Activated naive CD4-positive, alpha-beta T cell treated with anti-CD3 and anti-CD28 coated beads, Interleukin-2, amount 50 U/mL, for 24 hours (primary cell): Measurements from ENCODE around the gene CNOT10.

Source experiments
- H3K27ac Mint-ChIP-seq: one replicate; pipeline ENCODE4 v1.8.0; 2021; ENCODE audit warnings: mild to moderate bottlenecking, mixed read lengths
- H3K27me3 Mint-ChIP-seq: one replicate; pipeline ENCODE4 v1.8.0; 2021; ENCODE audit warnings: mixed read lengths
- H3K36me3 Mint-ChIP-seq: one replicate; pipeline ENCODE4 v1.8.0; 2021; ENCODE audit warnings: mixed read lengths
- H3K4me1 Mint-ChIP-seq: one replicate; pipeline ENCODE4 v1.8.0; 2021; ENCODE audit warnings: mixed read lengths
- H3K4me3 Mint-ChIP-seq: one replicate; pipeline ENCODE4 v1.8.0; 2021; ENCODE audit warnings: mild to moderate bottlenecking, mixed read lengths
- H3K9me3 Mint-ChIP-seq: one replicate; pipeline ENCODE4 v1.8.0; 2021; ENCODE audit warnings: mixed read lengths

Gene CNOT10

DNA sequence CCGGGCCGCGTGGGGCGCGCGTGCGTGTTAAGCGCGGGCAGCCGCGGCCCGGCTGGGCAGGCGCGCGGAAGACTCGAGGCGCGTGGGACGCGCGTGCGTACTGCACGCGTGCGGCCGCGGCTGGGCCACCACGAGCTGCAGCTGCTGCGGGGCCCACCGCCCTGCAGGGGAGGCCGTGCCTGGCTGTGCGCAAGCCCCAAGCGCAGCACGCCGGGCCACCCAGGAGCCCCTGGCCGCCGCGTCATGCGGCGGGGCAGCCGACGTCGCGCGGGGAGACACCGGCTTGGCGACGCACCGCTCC, 132.2 kb downstream of the CNOT10 start:
- Mint-ChIP-seq H3K4me3 (peak overlapping the region; percentile 73), H3K27me3 (peaks cover 37% of the 10 kb centered on the region), H3K36me3 (no peaks in the 10 kb centered on the region), H3K4me1 (peaks cover 26% of the 10 kb centered on the region), H3K27ac (no peak overlapping the region), H3K9me3 (no peaks in the 10 kb centered on the region)

DNA sequence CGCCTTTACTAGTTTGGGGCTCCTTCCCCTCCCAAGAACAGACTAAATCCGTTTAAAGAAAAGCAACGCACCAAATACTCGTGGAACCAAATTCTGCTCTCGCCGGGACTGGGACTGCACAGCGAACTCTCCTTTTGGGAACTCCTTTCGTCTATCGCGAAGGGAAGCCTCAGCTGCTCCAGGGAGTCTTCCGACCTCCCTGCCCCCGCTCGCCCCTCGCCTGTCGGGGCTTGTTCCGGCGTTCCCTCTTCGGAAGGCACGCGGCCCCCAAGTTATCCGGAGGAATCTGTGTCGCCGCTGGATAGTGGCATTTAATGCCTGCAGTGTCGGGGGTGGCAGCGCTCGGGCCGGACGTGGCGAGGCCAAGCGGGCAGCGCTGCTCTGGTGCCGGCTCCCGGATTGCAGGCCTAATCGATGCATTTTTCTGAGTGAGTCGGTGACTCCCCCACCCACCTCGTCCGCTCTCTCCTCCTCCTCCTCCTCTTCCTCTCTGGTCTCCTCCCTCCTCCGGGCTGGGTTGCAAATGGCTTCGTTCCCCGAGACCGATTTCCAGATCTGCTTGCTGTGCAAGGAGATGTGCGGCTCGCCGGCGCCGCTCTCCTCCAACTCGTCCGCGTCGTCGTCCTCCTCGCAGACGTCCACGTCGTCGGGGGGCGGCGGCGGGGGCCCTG, 132.7 kb downstream of the CNOT10 start, which contains the start of gene TRIM71:
Gene TRIM71 (plus strand): TSS at position 440 of the 671 bp plus-strand sequence. CDS start 84 bp downstream, at position 524.
- H3K27me3 Mint-ChIP-seq: peaks cover 37% of the 10 kb centered on the region

DNA sequence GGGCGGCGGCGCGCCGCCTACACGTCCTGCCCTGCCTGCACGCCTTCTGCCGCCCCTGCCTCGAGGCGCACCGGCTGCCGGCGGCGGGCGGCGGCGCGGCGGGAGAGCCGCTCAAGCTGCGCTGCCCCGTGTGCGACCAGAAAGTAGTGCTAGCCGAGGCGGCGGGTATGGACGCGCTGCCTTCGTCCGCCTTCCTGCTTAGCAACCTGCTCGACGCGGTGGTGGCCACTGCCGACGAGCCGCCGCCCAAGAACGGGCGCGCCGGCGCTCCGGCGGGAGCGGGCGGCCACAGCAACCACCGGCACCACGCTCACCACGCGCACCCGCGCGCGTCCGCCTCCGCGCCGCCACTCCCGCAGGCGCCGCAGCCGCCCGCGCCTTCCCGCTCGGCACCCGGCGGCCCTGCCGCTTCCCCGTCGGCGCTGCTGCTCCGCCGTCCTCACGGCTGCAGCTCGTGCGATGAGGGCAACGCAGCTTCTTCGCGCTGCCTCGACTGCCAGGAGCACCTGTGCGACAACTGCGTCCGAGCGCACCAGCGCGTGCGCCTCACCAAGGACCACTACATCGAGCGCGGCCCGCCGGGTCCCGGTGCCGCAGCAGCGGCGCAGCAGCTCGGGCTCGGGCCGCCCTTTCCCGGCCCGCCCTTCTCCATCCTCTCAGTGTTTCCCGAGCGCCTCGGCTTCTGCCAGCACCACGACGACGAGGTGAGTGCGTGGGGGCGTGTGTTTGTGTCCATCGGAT, 133.4 kb downstream of the CNOT10 start:
- H3K4me1 Mint-ChIP-seq: peaks cover 26% of the 10 kb centered on the region
- H3K4me3 Mint-ChIP-seq: peak overlapping the region; percentile 12
- H3K27ac Mint-ChIP-seq: no peak overlapping the region
- H3K27me3 Mint-ChIP-seq: peaks cover 37% of the 10 kb centered on the region
- H3K36me3 Mint-ChIP-seq: no peaks in the 10 kb centered on the region
- H3K9me3 Mint-ChIP-seq: no peaks in the 10 kb centered on the region

More for the DNA sequence above, 132.7 kb downstream of the CNOT10 start, which contains the start of gene TRIM71:
- Mint-ChIP-seq H3K36me3 (no peaks in the 10 kb centered on the region), H3K4me1 (peaks cover 26% of the 10 kb centered on the region), H3K9me3 (no peaks in the 10 kb centered on the region), H3K4me3 (peak within 1 kb of the TSS; percentile 73), H3K27ac (no peak within 1 kb of the TSS)

DNA sequence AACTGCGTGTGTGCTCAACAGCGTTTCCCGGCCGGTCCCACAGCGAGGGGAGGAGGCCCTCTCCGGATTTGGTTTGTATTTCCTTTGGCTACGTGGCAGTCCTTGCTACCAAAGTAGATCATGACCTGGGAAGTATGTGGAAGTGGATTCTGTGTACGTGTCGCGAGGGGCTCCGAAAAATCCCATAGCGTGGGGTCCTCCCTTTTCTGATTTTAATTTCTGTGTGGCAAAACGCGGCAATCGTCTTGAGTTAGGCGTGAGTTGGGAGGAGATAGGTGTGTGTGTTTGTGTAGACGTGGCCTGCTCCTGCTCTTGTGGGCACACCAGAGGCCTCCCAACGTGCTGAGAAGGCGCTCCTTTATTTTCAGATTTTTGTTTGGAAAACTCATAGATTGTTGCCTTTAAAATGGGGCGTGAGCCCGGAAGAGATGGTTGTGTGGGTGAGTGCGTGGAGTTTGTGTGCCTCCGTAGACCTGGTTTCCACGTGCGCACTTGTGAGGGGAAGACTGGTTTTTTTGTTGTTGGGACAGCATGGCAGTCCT, 134.1 kb downstream of the CNOT10 start:
- peak overlapping the region; percentile 12 for H3K4me3 Mint-ChIP-seq
- no peaks in the 10 kb centered on the region for H3K9me3 Mint-ChIP-seq
- H3K4me1 Mint-ChIP-seq: peaks cover 26% of the 10 kb centered on the region
- no peaks in the 10 kb centered on the region for H3K36me3 Mint-ChIP-seq
- H3K27me3 Mint-ChIP-seq: peaks cover 39% of the 10 kb centered on the region
- no peak overlapping the region for H3K27ac Mint-ChIP-seq

DNA sequence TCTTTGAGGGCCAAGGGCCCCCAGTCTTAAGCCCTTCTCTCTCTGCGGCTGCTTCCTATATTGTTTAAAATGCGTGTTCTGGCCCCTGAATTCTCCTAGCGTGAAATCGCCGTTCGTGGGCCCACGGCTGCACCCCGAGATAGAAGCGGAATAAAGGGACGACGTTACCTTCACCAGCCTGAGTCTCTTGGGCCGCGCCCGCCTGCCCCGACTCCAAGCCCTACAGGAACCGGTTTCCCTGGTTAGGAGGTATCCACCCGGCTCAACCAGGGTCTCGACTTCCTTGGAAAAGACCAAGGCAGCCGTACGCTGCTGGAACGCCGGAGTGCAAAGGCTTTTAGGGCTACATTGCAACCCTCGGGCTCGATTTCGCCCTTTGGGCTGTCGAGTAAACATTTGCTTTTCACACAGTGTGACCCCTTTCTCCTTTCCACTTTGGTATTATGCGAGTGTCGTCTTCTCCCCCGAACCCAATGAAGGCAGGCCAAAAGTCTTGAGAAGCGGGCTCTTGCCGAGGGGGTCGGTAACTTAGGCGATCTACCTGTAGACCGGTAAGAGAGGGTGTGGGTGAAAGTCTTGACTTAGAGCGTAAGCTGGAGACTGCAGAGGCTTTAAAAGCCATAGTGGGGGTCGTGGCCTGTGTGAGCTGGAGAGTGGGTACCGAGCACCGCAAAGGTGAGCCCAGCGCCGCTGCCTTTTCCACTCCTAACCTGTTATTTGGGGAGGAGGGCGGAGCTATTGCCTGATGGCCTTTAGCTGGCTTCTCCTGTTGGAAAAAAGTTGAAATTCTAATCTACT, 134.8 kb downstream of the CNOT10 start:
- Mint-ChIP-seq H3K4me3 (peak overlapping the region; percentile 12), H3K9me3 (no peaks in the 10 kb centered on the region), H3K27me3 (peaks cover 33% of the 10 kb centered on the region), H3K4me1 (peaks cover 19% of the 10 kb centered on the region), H3K36me3 (no peaks in the 10 kb centered on the region), H3K27ac (no peak overlapping the region)

DNA sequence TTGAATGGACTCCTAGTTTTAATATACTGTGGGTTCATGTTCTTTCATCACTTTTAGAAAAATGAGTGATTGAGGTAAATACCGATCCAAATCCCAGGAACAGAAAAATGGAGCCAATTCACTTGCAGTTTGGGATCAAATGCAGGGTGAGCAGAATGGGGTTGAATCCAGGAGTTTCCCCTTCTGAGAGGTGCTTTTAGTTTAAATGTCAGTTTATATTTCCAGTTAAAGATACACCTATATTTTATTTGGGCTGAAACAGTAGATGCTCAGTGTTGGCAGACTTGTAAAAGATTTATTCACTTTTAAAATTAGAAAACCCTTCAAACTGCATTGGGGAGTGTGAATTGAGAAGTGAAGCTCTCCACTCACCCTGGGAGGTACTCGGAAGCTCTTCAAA, 135.4 kb downstream of the CNOT10 start:
- H3K36me3 Mint-ChIP-seq: no peaks in the 10 kb centered on the region
- H3K4me3 Mint-ChIP-seq: no peak overlapping the region
- peaks cover 31% of the 10 kb centered on the region for H3K27me3 Mint-ChIP-seq
- no peaks in the 10 kb centered on the region for H3K9me3 Mint-ChIP-seq
- peaks cover 15% of the 10 kb centered on the region for H3K4me1 Mint-ChIP-seq
- H3K27ac Mint-ChIP-seq: no peak overlapping the region

DNA sequence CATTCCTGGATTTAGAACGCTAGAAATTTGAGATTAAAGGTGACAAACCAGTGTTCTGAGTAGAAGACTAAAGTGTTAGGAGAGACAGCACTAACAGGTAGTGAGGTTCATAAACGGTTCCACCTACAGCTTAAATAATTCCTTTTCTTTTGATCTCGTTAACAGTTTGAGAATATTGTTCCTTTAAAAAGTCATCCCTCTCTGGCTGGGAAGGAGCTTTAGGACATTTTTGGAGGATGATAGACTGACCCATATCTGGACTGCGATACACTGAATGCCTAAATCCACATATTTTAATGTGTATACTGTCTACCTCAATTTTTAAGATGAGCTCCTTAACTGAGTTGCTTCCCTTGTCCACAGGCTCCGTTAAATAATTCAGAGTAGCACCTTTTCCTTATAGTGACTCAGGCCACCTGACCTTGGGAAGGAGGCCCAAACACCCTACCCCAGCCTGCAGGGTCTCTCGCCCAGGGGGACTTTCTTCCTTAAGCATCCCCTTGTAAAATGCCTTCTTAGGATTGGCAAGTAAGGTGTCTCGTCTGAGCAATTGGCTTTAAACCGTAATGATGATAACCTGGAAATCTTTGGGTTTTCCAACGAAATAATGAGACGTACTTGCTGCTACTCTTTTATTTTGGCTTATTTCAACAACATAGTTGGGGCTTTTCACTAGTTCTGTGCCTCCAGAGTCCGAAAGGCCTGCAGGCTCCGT, 136.1 kb downstream of the CNOT10 start:
- peaks cover 8% of the 10 kb centered on the region for H3K4me1 Mint-ChIP-seq
- H3K9me3 Mint-ChIP-seq: no peaks in the 10 kb centered on the region
- peaks cover 25% of the 10 kb centered on the region for H3K27me3 Mint-ChIP-seq
- no peak overlapping the region for H3K4me3 Mint-ChIP-seq
- no peaks in the 10 kb centered on the region for H3K36me3 Mint-ChIP-seq
- no peak overlapping the region for H3K27ac Mint-ChIP-seq

DNA sequence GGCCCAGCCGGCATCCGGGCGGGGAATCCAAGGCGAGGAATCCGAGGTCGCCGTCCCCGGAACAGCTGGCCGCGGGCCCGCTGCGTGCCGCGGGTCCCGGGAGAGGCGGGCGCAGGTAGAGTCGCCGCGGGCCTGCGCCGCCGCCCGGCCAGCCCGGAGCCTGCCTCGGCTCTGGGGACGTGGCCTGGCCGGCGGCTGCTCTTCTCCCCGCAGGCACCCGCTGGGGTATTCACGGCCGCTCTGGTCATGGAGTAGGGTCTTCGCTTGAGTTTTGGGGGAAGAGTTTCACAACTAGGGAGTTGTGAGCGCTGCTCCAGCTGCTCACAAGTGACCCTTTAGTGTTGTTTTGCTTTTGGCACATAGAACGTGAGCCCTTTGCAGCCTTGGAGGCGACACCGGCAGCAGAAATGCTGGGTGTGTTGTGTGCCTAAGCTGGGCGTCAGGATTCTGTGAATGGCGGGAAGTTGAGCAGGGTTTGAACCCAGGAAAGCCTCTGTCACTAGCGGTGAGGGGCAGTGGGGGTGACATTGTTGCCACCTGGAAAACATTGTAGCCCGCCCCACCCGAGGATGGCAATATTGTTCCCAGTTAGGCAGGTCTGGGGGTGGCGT, 136.8 kb downstream of the CNOT10 start:
- Mint-ChIP-seq H3K36me3 (no peaks in the 10 kb centered on the region), H3K4me3 (no peak overlapping the region), H3K4me1 (peaks cover 6% of the 10 kb centered on the region), H3K9me3 (no peaks in the 10 kb centered on the region), H3K27me3 (peaks cover 25% of the 10 kb centered on the region), H3K27ac (no peak overlapping the region)

DNA sequence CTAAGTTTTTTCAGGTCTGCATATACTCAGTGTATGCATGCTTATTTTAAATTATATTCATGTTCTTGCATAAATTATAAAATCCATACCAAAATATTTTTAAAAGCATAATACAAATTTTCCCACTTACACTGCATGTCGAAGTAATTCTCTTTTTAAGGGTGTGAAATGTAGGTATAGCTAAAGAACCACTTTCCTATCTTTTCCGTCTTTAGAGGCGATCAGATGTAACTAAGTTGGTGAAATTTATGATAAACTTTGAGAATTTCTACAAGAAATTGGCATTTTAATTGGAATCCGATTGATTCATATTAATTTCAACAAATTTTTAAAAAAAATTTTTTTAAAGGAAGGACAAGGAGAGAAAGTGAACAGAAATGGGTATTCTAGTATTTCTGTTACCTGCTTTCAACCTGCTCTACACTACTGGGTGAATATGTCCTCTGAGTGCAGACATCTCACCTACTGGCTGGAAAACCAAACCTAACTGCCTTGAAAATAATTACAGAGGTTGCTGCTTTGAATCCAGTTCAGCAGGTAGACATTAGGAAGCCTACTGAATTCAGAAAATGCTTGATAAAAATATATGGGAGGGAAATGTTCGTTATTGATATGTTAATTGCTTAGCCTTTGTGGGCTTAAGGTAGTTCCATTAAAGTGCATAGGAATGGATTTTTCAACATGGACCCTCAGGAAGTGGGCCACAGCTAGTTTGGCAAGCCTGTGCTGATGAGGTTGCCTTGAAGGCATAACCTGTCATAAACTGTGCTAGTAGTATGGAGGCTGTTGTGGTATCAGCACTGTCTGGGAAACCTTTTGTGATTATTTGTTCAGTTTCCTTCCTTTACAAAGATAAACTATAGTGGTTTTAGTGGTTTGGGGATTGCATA, 137.9 kb downstream of the CNOT10 start:
- Mint-ChIP-seq H3K9me3 (no peaks in the 10 kb centered on the region), H3K36me3 (no peaks in the 10 kb centered on the region), H3K4me1 (peaks cover 4% of the 10 kb centered on the region), H3K27me3 (peaks cover 21% of the 10 kb centered on the region), H3K4me3 (no peak overlapping the region), H3K27ac (no peak overlapping the region)
